C4-2B (cell line): ENCODE results near the gene TNS1.

Experiments
- H3K27ac ChIP-seq: fragments of 450-650 bp; 2 replicates; pipeline ENCODE4 v1.5.1; 2017
- ZFX ChIP-seq: fragments of 450-650 bp; IDR thresholded peaks from 2 replicates; pipeline ENCODE4 v1.6.1; 2017
- TF ChIP-seq, protein P1 (sequence below): fragments of 450-650 bp; conservative IDR thresholded peaks from 2 replicates; pipeline ENCODE4 v1.5.1; 2017; ENCODE audit warnings: mild to moderate bottlenecking

The TNS1 gene

DNA sequence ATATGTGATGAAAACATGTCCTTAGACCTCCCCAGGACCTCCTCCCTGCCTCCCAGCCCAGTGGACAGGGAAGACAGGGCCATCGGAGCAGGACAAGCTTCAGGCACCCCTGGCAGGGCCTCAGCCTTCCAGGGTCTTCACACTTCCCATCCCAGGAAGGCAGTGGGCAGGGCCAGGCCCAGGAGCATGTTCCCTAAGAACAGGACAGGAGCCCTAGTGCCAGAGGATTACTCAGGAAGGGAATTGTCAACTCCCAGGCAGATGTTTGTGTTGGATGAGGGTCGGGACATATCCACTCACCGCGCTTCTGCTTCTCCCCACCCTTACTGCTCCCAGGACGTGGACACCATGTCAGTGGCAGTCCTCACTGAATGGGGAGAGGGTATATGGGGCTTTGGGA lies 138.9 kb downstream of the TNS1 start:
- H3K27ac ChIP-seq, result no peak overlapping the region
- TF ChIP-seq ZFX, result no peak
- TF ChIP-seq, protein P1, sequence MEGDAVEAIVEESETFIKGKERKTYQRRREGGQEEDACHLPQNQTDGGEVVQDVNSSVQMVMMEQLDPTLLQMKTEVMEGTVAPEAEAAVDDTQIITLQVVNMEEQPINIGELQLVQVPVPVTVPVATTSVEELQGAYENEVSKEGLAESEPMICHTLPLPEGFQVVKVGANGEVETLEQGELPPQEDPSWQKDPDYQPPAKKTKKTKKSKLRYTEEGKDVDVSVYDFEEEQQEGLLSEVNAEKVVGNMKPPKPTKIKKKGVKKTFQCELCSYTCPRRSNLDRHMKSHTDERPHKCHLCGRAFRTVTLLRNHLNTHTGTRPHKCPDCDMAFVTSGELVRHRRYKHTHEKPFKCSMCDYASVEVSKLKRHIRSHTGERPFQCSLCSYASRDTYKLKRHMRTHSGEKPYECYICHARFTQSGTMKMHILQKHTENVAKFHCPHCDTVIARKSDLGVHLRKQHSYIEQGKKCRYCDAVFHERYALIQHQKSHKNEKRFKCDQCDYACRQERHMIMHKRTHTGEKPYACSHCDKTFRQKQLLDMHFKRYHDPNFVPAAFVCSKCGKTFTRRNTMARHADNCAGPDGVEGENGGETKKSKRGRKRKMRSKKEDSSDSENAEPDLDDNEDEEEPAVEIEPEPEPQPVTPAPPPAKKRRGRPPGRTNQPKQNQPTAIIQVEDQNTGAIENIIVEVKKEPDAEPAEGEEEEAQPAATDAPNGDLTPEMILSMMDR, result no peak

DNA sequence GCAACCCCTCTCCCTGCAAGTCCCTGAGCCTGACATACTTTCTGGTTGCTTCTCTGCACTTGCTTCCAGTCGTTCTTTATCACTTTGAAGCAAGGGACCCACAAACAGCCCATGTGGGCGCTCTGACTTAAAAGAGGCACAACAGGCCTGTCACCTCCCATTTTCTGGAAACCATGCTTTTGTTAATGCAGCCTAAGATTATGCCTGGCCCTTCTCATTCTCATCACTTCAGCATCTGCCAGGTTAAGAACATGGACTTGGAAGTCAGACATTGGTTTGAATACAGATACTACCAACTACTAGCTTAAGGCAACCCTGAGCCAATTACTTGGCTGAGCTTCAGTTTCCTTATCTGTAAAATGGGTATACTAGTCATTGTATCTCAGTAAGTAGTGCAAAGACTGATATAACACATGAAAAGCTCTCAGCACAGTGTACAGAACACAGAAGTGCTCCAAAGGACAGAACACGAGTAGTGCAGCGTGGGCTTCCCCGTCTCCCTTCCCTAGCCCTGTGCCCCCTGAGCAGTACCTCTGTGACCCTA lies 141.4 kb downstream of the TNS1 start:
- TF ChIP-seq, protein P1, result no peak
- no peak for TF ChIP-seq ZFX
- no peak overlapping the region for H3K27ac ChIP-seq

DNA sequence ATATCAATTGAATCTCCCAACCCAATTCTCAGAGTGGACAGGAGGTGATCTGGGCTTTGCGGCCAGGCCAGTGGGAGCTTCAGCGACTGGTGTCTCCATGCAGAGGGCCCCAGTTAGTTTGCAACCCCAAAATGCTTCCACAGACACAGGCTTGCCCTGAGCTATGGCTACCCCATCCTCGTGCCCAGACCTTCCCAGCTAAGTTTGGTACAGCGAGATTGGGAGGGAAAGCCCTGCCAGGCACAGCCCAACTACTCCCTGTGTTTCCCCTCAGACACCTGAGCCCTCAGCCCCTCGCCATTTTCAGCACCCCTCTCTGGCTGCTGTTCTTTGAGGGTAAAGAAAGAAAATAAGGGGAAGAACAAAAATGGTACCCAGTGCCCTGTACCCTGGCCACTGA lies 142.9 kb downstream of the TNS1 start:
- no peak for TF ChIP-seq ZFX
- TF ChIP-seq, protein P1, result no peak
- H3K27ac ChIP-seq, result no peak overlapping the region

DNA sequence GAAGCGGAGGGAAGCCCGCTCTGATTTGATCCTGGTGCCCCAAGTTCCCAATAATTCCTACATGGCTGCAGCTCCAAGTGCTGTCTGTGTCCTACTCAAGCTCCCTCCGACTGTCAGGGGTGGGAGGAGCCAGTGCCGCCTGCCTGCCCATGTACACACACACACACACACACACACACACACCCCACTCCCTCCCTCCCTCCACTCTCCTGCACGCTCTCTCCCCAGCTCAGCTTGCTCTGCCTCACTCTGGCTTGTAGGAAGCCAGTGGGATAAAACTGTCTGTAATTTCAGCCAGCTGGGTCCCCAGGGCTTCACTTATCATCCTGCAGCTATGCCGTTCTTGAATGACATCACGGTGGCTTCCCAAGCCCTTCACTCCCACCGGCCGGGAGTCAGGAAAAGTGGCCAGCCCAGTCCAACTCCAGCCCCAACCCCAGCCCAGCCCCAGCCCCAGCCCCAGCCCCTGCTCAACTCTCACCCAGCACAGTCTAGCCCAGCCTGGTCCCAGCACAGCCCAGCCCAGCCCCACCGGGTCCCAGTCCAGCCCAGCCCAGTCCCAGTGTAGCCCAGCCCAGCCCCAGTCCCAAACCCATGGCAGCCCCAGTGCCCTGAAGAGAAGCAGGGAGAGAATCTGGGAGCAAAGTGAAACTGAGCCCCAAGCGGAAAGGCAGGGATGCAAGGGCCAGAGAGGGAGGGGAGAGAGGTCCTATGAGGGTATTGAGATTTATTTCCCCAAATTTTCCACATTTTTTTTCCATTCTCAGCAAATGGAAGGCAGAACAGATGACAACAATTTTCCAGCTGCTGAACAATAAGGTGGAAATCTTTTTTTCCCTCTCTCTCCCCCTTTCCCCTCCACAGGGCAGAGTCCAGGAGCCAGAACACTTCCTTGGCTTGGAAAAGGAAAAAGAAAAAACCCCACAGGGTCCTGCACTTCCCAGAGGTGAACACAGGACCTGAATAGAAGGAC lies 144.0 kb downstream of the TNS1 start:
- no peak overlapping the region for H3K27ac ChIP-seq
- TF ChIP-seq, protein P1, result no peak
- TF ChIP-seq ZFX, result no peak

DNA sequence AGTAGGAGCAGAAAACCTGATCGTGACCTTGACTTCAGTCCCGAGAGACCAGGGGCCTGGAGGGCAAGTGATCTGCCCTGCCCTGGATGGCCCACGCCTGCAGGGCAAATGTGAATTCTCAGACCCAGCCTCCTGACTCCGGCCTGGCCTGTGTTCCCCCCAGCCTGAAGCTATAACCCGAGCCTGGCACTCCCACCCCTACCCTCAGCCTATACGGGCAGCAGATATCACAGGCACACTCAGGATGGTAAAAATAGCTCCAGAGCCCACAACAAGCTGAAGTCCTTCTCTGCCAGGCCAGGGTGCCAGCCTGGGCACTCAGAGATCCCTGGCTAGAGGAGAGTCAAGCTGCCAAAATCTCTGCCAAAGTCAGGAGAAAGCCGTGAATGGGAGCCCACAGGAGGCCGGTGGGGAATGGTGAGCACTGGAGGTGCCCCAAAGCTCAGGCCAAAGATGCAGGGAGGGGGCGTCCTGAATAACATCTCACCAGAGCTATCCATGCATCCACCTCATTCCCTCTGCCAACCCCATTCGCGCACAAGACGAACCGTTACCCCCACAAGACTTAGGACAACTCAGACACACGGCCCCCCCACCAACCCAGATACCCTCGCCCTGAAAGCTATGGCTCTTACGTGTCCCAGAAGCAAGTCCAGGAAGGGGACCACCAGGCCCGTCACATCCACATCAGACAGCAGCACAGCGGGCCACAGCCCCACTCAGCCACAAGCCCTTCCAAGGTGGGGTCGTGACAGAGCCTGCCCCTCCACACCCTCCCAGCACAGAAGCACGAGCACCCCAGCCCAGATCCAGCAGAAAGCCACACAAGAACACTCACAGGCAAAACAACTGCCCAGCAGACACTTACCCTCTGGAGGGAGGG lies 144.9 kb downstream of the TNS1 start:
- no peak for TF ChIP-seq ZFX
- TF ChIP-seq, protein P1, result no peak
- no peak overlapping the region for H3K27ac ChIP-seq

DNA sequence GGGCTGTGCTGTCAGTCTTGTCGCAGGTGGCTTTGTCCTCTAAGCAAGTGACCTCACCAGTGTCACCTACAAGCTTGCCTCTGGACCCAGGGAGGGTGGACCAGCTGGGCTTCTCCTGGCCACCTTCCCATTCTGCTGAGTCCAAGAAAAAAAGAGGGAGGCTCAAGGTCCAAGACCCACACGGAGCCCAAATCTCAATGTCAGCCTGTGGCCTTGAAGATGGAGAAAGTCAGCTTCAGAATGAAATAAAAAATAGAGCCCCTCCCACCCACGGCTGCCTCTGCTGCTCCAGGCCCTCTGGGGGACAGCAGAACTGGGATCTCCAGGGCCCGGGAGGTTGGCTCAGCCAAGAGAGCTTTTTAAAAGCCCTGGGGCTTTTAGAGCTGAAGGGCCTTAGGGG lies 145.9 kb downstream of the TNS1 start:
- H3K27ac ChIP-seq, result no peak overlapping the region
- TF ChIP-seq ZFX, result no peak
- TF ChIP-seq, protein P1, result no peak

DNA sequence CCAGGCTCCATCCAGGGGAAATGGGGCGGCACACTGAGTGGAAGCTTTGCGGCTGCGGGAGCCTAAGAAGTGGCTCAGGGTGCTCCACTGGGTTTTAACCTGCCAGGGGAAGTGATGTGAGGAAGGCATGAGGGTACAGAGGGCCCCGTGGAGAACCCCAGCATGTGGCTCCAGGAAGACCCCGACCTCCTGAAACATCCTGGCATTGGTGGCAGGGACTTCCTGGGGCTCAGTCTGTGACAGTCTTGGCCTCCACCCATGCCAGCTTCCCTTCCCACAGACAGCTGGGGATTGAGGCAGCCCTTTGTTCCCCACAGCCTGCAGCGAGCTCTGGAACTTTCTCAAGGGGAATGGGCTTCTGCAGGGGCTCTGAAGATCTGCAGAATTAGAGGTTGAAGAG lies 146.6 kb downstream of the TNS1 start:
- H3K27ac ChIP-seq, result no peak overlapping the region
- TF ChIP-seq ZFX, result no peak
- TF ChIP-seq, protein P1, result no peak
